ENCODE results near the gene CTNNBIP1.

The CTNNBIP1 gene

GRCh38 chr1:9836632-9836960 is 73.5 kb downstream of the CTNNBIP1 start:
- 94 to 96% methylated on average over 5 of the region's 5 CpGs for WGBS, 2 experiments
- Histone ChIP-seq H3K27me3 (ENCODE audit: control insufficient read depth, insufficient read depth, low read length, poor library complexity, severe bottlenecking) (no peaks in the 10 kb centered on the region), H3K4me1 (ENCODE audit: control insufficient read depth, insufficient read depth, low read length) (peaks cover 14% of the 10 kb centered on the region), H3K36me3 (ENCODE audit: control insufficient read depth, insufficient read depth, low read length) (no peaks in the 10 kb centered on the region), H3K4me3 (ENCODE audit: insufficient read depth, low read depth, low read length) (no peak overlapping the region), H3K9me3 (ENCODE audit: control insufficient read depth, low read length) (no peaks in the 10 kb centered on the region), H3K27ac (ENCODE audit: insufficient read depth, low read depth, low read length, poor library complexity, severe bottlenecking) (no peak overlapping the region)

- H3K9me3 ChIP-seq (ENCODE audit: control insufficient read depth, low read length), result no peaks in the 10 kb centered on the region
- H3K36me3 ChIP-seq (ENCODE audit: control insufficient read depth, insufficient read depth, low read length), result no peaks in the 10 kb centered on the region
- peak overlapping the region; percentile 48 for H3K27ac ChIP-seq (ENCODE audit: insufficient read depth, low read depth, low read length, poor library complexity, severe bottlenecking)
- no peaks in the 10 kb centered on the region for H3K27me3 ChIP-seq (ENCODE audit: control insufficient read depth, insufficient read depth, low read length, poor library complexity, severe bottlenecking)
- peaks cover 14% of the 10 kb centered on the region for H3K4me1 ChIP-seq (ENCODE audit: control insufficient read depth, insufficient read depth, low read length)
- no peak overlapping the region for H3K4me3 ChIP-seq (ENCODE audit: insufficient read depth, low read depth, low read length)
- 42 to 46% methylated on average over 15 of the region's 15 CpGs for WGBS, 2 experiments
Observed at GRCh38 chr1:9835758-9836631, 74.1 kb downstream of the CTNNBIP1 start.

GRCh38 chr1:9835404-9835757 is 74.7 kb downstream of the CTNNBIP1 start:
- no peaks in the 10 kb centered on the region for H3K27me3 ChIP-seq (ENCODE audit: control insufficient read depth, insufficient read depth, low read length, poor library complexity, severe bottlenecking)
- 16 to 17% methylated on average over 9 of the region's 9 CpGs for WGBS, 2 experiments
- peak overlapping the region; percentile 48 for H3K27ac ChIP-seq (ENCODE audit: insufficient read depth, low read depth, low read length, poor library complexity, severe bottlenecking)
- H3K4me3 ChIP-seq (ENCODE audit: insufficient read depth, low read depth, low read length), result peak overlapping the region; percentile 1
- H3K9me3 ChIP-seq (ENCODE audit: control insufficient read depth, low read length), result no peaks in the 10 kb centered on the region
- no peaks in the 10 kb centered on the region for H3K36me3 ChIP-seq (ENCODE audit: control insufficient read depth, insufficient read depth, low read length)
- H3K4me1 ChIP-seq (ENCODE audit: control insufficient read depth, insufficient read depth, low read length), result peaks cover 14% of the 10 kb centered on the region

GRCh38 chr1:9833632-9834031 is 76.4 kb downstream of the CTNNBIP1 start:
- WGBS, 2 experiments, result 86 to 92% methylated on average over 3 of the region's 3 CpGs
- no peaks in the 10 kb centered on the region for H3K36me3 ChIP-seq (ENCODE audit: control insufficient read depth, insufficient read depth, low read length)
- no peak overlapping the region for H3K27ac ChIP-seq (ENCODE audit: insufficient read depth, low read depth, low read length, poor library complexity, severe bottlenecking)
- H3K4me3 ChIP-seq (ENCODE audit: insufficient read depth, low read depth, low read length), result no peak overlapping the region
- no peaks in the 10 kb centered on the region for H3K9me3 ChIP-seq (ENCODE audit: control insufficient read depth, low read length)
- no peaks in the 10 kb centered on the region for H3K27me3 ChIP-seq (ENCODE audit: control insufficient read depth, insufficient read depth, low read length, poor library complexity, severe bottlenecking)
- H3K4me1 ChIP-seq (ENCODE audit: control insufficient read depth, insufficient read depth, low read length), result peaks cover 14% of the 10 kb centered on the region

GRCh38 chr1:9827558-9828185 is 82.4 kb downstream of the CTNNBIP1 start:
- Histone ChIP-seq H3K27me3 (ENCODE audit: control insufficient read depth, insufficient read depth, low read length, poor library complexity, severe bottlenecking) (peaks cover 14% of the 10 kb centered on the region), H3K9me3 (ENCODE audit: control insufficient read depth, low read length) (no peaks in the 10 kb centered on the region), H3K4me1 (ENCODE audit: control insufficient read depth, insufficient read depth, low read length) (peaks cover 9% of the 10 kb centered on the region), H3K27ac (ENCODE audit: insufficient read depth, low read depth, low read length, poor library complexity, severe bottlenecking) (no peak overlapping the region), H3K4me3 (ENCODE audit: insufficient read depth, low read depth, low read length) (no peak overlapping the region), H3K36me3 (ENCODE audit: control insufficient read depth, insufficient read depth, low read length) (no peaks in the 10 kb centered on the region)
- 88 to 90% methylated on average over 24 of the region's 24 CpGs for WGBS, 2 experiments

- Histone ChIP-seq H3K9me3 (ENCODE audit: control insufficient read depth, low read length) (no peaks in the 10 kb centered on the region), H3K27me3 (ENCODE audit: control insufficient read depth, insufficient read depth, low read length, poor library complexity, severe bottlenecking) (peaks cover 14% of the 10 kb centered on the region), H3K4me1 (ENCODE audit: control insufficient read depth, insufficient read depth, low read length) (peaks cover 9% of the 10 kb centered on the region), H3K27ac (ENCODE audit: insufficient read depth, low read depth, low read length, poor library complexity, severe bottlenecking) (no peak overlapping the region), H3K36me3 (ENCODE audit: control insufficient read depth, insufficient read depth, low read length) (no peaks in the 10 kb centered on the region), H3K4me3 (ENCODE audit: insufficient read depth, low read depth, low read length) (no peak overlapping the region)
- WGBS, 2 experiments, result 86 to 89% methylated on average over 3 of the region's 3 CpGs
Observed at GRCh38 chr1:9826616-9827015, 83.5 kb downstream of the CTNNBIP1 start.

GRCh38 chr1:9826087-9826486 is 84.0 kb downstream of the CTNNBIP1 start:
- Histone ChIP-seq H3K4me1 (ENCODE audit: control insufficient read depth, insufficient read depth, low read length) (peaks cover 9% of the 10 kb centered on the region), H3K36me3 (ENCODE audit: control insufficient read depth, insufficient read depth, low read length) (no peaks in the 10 kb centered on the region), H3K27me3 (ENCODE audit: control insufficient read depth, insufficient read depth, low read length, poor library complexity, severe bottlenecking) (peaks cover 14% of the 10 kb centered on the region), H3K4me3 (ENCODE audit: insufficient read depth, low read depth, low read length) (no peak overlapping the region), H3K9me3 (ENCODE audit: control insufficient read depth, low read length) (no peaks in the 10 kb centered on the region), H3K27ac (ENCODE audit: insufficient read depth, low read depth, low read length, poor library complexity, severe bottlenecking) (no peak overlapping the region)
- 97% methylated on average over 3 of the region's 3 CpGs for WGBS, 2 experiments

- Histone ChIP-seq H3K4me3 (ENCODE audit: insufficient read depth, low read depth, low read length) (no peak overlapping the region), H3K36me3 (ENCODE audit: control insufficient read depth, insufficient read depth, low read length) (no peaks in the 10 kb centered on the region), H3K4me1 (ENCODE audit: control insufficient read depth, insufficient read depth, low read length) (peaks cover 9% of the 10 kb centered on the region), H3K9me3 (ENCODE audit: control insufficient read depth, low read length) (no peaks in the 10 kb centered on the region), H3K27ac (ENCODE audit: insufficient read depth, low read depth, low read length, poor library complexity, severe bottlenecking) (no peak overlapping the region), H3K27me3 (ENCODE audit: control insufficient read depth, insufficient read depth, low read length, poor library complexity, severe bottlenecking) (peaks cover 14% of the 10 kb centered on the region)
- 22 to 27% methylated on average over 17 of the region's 17 CpGs for WGBS, 2 experiments
Observed at GRCh38 chr1:9825093-9826074, 84.7 kb downstream of the CTNNBIP1 start.

- Histone ChIP-seq H3K36me3 (ENCODE audit: control insufficient read depth, insufficient read depth, low read length) (no peaks in the 10 kb centered on the region), H3K4me3 (ENCODE audit: insufficient read depth, low read depth, low read length) (peak overlapping the region; percentile 65), H3K27me3 (ENCODE audit: control insufficient read depth, insufficient read depth, low read length, poor library complexity, severe bottlenecking) (peaks cover 14% of the 10 kb centered on the region), H3K4me1 (ENCODE audit: control insufficient read depth, insufficient read depth, low read length) (peaks cover 9% of the 10 kb centered on the region), H3K27ac (ENCODE audit: insufficient read depth, low read depth, low read length, poor library complexity, severe bottlenecking) (no peak overlapping the region), H3K9me3 (ENCODE audit: control insufficient read depth, low read length) (no peaks in the 10 kb centered on the region)
- 18 to 21% methylated on average over 12 of the region's 12 CpGs for WGBS, 2 experiments
Observed at GRCh38 chr1:9824702-9825089, 85.4 kb downstream of the CTNNBIP1 start.
